ENCODE data around the gene RRAGC.
"Not testable (repeated sequence)": the region's sequence is repeated elsewhere in the genome, so short reads cannot be mapped to it uniquely, and the experiment has no call there.

Gene RRAGC

DNA sequence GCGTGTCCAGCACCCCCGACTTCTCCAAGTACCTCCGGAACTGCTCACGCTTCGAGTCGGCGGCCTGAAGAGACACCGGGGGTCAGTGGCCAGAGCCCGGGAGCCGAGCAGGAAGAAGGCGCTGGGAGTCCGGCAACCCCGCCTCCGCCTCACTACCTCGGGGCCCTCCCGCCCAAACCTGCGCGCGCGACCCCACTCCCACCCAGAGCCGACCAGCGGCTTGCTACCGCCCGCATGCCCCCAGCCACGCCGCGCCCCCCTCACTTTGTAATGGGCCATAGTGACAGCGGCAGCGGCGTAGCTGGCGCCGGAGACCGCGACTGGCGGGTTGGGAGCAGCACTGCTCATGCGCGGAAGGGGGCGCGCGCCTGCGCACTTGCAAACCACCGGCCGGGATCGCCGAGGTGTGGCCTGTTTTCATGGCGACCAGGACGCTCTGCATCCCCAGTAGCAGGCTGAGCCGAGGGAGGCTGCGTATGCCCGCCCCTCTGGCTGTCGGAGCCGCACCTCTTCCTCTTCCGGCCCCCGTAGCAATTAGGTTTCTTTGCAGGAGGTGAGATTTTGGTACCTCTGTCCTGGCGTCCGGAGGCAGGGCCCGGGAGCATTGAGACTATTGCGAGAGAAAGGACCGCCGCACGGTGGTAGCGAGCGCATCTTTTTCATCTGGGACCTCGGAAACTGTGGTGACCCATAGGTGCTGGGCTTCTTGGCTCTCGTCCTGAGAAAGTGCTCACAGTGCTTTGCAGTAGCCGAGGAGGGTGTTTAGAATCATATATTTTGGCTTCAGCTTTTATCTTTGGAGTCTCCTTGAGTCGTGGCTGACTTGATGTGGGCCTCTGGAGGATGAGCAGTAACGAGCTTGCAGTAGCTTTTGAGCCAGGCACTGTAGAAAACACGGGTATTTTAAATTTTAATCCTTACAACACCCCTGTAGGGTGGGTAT lies 13.7 kb upstream of the RRAGC start, which contains the start of gene MYCBP:
TSS of gene MYCBP (minus strand) at position 322 of the 943 bp plus-strand sequence. CDS start at position 279, 43 bp downstream.
- FAIRE-seq (peak; percentile 83), DNase-seq (ENCODE audit: insufficient read length, low spot score) (peak; percentile 97)
- TF ChIP-seq POLR2A (IDR thresholded peaks at IDR 0.05; ENCODE audit: low read depth, low read length): peak; percentile 54; the same call in 1 of the 2 replicates

DNA sequence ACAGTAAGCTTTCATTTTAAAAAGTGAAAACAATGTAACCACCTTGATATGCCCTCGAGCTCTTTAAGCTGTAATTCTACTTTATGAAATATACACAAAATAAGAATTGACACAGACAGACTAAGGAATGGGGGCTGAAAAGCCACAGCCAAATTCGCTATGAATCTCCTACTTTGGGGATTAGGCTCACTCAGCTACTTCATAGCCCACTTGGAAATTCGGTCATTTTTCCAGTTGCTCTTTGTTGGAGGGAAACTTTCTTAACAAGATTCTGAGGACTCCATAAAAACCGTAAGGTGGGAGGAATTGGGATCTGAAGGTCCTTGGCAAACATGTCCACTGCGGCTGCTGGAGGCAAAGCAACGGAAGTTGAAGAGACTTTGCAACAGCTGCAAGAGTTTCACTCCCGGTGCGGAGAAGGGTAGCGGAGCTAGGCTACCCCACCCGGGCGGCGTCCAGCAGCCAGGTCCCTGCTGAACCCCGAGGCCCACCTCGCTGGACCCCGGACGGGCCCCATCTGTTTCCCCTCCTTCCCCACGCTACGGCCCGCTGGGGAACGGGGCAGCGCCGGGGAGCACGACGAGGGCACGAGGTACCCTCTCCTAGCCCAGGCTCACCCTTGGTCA lies 12.9 kb upstream of the RRAGC start:
- no peak for TF ChIP-seq POLR2A (IDR thresholded peaks at IDR 0.05; ENCODE audit: low read depth, low read length)
- FAIRE-seq (no peak), DNase-seq (ENCODE audit: insufficient read length, low spot score) (peak; percentile 29)

DNA sequence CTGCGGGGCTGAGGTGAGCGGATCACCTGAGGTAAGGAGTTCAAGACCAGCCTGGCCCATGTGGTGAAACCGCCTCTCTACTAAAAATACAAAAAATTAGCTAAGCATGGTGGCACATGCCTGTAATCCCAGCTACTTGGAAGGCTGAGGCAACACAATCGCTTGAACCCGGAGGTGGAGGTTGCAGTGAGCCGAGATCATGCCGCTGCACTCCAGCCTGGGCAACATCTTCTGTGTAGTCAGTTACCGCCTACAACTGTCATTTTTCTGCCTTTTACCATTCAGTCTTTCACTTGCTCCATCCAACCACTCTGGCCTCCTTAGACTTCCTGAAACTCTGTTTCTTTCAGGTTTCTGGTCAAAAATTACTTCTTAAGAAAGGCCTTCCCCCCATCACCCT lies 11.4 kb upstream of the RRAGC start:
- TF ChIP-seq POLR2A (IDR thresholded peaks at IDR 0.05; ENCODE audit: low read depth, low read length): no peak
- DNase-seq (ENCODE audit: insufficient read length, low spot score) (no peak), FAIRE-seq (no peak)

DNA sequence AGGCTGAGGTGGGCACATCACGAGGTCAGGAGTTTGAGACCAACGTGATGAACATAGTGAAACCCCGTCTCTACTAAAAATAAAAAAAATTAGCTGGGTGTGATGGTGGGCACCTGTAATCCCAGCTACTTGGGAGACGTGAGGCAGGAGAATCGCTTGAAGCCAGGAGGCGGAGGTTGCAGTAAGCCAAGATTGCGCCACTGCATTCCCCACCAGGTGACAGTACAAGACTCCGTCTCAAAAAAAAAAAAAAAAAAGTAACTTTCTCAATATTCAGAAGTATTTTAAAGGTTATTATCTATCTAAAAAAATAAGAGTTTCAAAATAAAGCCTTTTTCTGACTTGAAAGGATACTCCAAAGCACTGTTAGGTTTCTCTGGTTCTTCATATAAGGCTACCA lies 7.6 kb upstream of the RRAGC start:
- FAIRE-seq (no peak), DNase-seq (ENCODE audit: insufficient read length, low spot score) (no peak)
- TF ChIP-seq POLR2A (IDR thresholded peaks at IDR 0.05; ENCODE audit: low read depth, low read length): no peak

DNA sequence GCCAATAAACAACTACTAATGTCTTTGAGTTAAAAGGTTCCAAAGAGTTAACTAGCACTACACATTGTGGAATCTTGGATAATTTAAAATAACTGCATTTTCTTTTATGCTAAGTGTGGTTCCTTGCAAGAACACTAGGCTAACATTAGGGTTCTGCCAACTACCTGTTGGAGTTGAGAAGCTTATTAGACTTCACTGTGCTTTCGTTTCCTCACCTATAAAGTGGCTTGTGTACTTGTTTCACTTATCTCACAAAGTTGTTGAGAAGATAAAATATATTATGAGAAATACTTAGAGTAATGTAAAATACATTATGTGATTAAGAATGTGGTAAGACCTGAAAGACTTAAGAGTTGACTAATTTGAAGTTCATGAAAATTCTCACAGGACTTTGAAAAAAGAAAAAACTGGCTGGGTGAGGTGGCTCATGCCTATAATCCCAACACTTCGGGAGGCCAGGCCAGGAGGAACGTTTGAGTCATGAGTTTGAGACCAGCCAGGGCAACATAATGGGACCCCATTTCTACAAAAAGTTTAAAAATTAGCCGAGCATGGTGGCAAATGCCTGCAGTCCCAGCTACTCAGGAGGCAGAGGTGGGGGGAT lies 5.6 kb upstream of the RRAGC start:
- no peak for FAIRE-seq
- no peak for DNase-seq (ENCODE audit: insufficient read length, low spot score)

DNA sequence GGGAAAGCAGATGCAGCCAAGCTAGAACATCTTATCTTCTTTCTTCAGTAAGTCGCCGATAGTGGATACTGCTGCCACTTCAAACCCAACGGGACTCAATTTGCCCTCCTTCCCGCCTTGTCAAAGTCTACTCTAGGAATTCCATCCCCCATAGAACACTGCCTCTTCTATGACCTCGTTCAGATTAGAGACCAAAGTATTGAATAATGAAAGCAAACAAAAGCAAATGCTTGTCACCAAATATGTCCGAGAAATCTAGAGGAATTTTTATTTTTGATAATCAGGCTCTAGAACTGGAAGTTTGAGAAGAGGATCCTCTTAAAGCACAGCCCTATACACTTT lies 853 bp upstream of the RRAGC start:
- TF ChIP-seq POLR2A (IDR thresholded peaks at IDR 0.05; ENCODE audit: low read depth, low read length): no peak
- FAIRE-seq (no peak), DNase-seq (ENCODE audit: insufficient read length, low spot score) (no peak)

More for the DNA sequence above, 5.6 kb upstream of the RRAGC start:
- no peak for TF ChIP-seq POLR2A (IDR thresholded peaks at IDR 0.05; ENCODE audit: low read depth, low read length)

DNA sequence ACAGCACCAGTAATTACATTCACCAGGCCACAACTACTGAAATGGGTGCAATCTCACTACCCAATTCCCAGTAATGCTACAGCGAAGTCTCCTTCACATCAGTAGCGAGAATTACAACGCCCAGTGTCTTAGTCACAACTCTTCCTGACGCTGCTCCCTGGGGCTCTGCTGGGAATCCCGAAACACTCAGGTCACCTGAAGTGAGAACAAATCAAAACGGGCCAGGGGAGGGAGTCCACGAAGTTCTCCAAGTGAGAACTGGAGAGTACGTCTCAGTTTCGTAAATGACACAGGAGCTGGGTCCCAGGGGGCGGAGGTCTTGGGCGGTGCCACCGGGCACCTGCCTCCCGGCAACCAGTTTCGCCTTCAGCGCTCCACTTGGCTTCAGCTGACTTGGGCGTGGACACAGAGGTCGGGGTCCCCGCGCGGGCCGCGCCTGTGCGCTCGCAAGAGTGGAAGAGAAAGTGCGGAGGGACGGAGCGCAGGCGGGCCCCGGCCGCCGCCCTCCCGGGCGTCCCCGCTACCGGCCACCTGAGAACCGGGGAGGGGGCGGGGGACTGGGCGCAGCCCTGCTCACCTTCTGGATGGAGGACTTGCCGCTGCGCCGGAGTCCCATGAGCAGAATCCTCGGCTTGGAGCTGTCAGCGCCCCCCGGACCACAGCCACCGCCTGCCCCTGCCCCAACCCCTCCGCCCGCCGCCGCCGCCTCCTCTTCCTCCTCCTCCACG lies 575 bp downstream of the RRAGC start:
- FAIRE-seq (peak; percentile 69), DNase-seq (ENCODE audit: insufficient read length, low spot score) (peak; percentile 70)
- no peak for TF ChIP-seq POLR2A (IDR thresholded peaks at IDR 0.05; ENCODE audit: low read depth, low read length)

DNA sequence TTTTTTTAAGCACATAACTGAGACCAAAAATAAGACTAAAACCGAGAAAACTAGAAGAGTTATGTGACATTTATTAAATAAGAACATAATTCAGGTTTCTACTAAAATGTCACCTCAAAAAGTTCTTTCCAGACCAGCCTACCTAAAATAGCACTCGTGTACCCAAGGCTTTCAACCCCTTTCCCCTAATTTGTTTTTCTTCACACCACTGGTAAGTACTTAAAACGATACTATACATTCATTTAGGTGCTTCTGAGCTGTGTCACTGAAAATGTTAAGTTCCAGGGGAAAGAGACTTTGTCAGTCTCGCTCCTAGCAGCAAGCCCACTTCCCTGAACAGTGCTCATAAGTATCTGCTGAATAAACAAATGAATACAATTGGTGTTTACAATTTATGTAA lies 6.8 kb downstream of the RRAGC start:
- no peak for DNase-seq (ENCODE audit: insufficient read length, low spot score)
- TF ChIP-seq POLR2A (IDR thresholded peaks at IDR 0.05; ENCODE audit: low read depth, low read length): no peak
- FAIRE-seq: no peak

DNA sequence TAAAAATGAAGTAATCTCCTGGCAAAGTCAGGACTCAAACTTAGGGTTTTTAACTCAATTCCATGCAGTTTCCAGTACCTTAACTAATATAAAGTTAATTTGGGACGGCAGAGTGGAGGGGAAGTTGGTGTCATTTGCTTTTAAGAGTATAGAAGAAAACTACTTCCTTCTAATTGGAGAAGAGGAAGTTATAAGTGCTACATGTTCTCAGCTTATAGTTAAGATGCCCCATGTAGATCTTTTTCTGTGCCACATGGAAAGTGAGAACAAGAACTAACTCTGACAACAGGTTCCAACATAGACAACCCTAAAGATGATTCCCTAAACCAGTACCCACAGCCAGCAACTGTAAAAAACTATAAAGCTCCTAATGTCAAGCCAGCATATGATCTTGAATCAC lies 11.5 kb downstream of the RRAGC start:
- no peak for TF ChIP-seq POLR2A (IDR thresholded peaks at IDR 0.05; ENCODE audit: low read depth, low read length)
- DNase-seq (ENCODE audit: insufficient read length, low spot score): no peak
- no peak for FAIRE-seq

DNA sequence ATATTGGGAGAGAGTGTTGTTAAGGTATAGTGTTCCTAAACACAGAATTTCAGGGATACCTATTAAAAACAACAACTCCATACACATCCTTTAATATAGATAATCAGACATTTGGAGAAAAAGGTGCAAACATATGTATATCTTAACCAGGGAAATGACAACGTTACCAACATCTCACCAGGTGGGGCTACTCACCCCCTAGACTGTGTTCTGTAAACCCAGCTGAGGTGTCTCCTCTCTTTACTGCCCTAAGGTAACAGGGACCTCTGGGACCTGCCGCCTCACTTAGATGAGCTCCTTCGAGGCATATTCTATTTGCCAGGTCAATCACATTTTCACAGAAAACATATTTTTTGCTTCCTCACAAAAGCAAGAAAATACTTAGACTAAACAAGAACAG lies 13.4 kb downstream of the RRAGC start:
- DNase-seq (ENCODE audit: insufficient read length, low spot score): no peak

DNA sequence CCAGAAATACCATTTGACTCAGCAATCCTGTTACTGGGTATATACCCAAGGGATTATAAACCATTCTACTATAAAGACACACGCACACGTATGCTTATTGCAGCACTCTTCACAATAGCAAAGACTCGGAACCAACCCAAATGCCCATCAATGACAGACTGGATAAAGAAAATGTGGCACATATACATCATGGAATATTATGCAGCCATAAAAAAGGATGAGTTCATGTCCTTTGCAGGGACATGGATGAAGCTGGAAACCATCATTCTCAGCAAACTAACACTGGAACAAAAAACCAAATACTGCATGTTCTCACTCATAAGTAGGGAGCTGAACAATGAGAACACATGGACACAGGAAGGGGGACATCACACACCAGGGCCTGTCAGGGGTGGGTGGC lies 14.5 kb downstream of the RRAGC start:
- not testable (repeated sequence) for FAIRE-seq

More for the DNA sequence above, 13.4 kb downstream of the RRAGC start:
- no peak for TF ChIP-seq POLR2A (IDR thresholded peaks at IDR 0.05; ENCODE audit: low read depth, low read length)
- FAIRE-seq: no peak

DNA sequence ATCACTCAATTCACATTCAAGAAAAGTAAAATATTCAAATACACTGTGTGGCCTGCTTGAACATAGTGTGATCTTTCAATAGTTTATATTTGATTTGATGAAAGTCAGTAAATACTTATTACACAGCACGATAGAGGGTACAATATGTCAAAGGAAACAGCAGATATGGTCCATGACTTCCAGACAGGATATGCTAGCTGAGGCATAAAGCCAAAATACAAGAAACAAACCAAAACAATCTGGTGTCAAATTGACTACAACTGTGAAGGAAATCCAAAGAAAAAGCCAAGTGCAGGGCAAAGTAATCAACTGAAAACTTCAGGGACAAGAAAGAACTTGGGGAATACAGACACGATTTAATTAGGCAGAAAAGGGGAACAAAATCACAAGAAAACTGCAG lies 19.3 kb downstream of the RRAGC start:
- DNase-seq (ENCODE audit: insufficient read length, low spot score) (no peak), FAIRE-seq (no peak)
- no peak for TF ChIP-seq POLR2A (IDR thresholded peaks at IDR 0.05; ENCODE audit: low read depth, low read length)

More for the DNA sequence above, 14.5 kb downstream of the RRAGC start:
- not testable (repeated sequence) for DNase-seq (ENCODE audit: insufficient read length, low spot score)

DNA sequence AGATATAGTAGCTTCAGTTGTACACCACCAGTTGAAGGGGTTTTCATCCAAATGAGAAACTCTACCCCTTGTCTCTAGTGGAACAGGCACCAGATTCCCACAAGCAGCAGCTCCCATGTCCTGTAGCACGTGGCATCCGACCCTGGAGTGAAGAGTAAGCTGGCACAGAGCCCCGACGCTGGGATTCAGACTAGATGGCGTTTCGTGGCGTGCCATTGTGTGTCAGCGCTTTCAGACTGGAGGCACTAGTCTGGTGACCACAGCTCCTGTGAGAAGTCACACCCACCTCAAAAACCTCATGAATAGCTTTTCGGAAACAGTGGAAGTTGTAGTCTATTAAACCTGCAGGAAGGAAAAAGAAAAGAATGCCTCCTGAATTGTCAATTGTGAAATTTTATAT lies 20.2 kb downstream of the RRAGC start:
- FAIRE-seq (no peak), DNase-seq (ENCODE audit: insufficient read length, low spot score) (no peak)
- TF ChIP-seq POLR2A (IDR thresholded peaks at IDR 0.05; ENCODE audit: low read depth, low read length): no peak

DNA sequence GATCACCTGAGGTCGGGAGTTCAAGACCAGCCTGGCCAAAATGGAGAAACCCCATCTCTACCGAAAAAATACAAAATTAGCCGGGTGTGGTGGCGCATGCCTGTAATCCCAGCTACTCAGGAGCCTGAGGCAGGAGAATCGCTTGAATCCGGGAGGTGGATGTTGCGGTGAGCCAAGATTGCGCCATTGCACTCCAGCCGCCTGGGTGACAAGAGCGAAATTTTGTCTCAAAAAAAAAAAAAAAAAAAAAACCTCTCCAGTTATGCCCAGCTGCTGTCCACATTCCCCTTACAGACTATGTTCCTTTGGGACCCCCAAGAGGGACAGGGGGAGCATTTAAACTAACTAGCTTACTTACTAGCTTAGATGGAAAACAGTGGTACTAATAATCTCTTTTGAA lies 23.3 kb downstream of the RRAGC start:
- not testable (repeated sequence) for DNase-seq (ENCODE audit: insufficient read length, low spot score); FAIRE-seq

Data from H54 (cell line).